Stimulated activated CD8-positive, alpha-beta memory T cell treated with anti-CD3 and anti-CD28 coated beads, Interleukin-12 subunit alpha, Interleukin-12 subunit beta, amount 100 ng/mL, for 24 hours (primary cell): ENCODE data around the gene SYVN1.

Experiments used
- DNase-seq: peaks from one replicate; pipeline ENCODE4 v3.0.0-alpha.2; 2020; ENCODE audit errors: extremely low read depth

SYVN1 gene

GRCh38 chr11:65112546-65113360, 21.6 kb downstream of the SYVN1 start:
- no peak for DNase-seq

- DNase-seq: peak; percentile 83
Measured at GRCh38 chr11:65111744-65112545, 22.4 kb downstream of the SYVN1 start, which contains the start of gene TM7SF2. Gene TM7SF2 (plus strand): TSS chr11:65111872. CDS start chr11:65112016, 144 bp downstream.

- DNase-seq: no peak
Measured at GRCh38 chr11:65111159-65111743, 23.1 kb downstream of the SYVN1 start.

GRCh38 chr11:65110354-65110861, 23.9 kb downstream of the SYVN1 start:
- DNase-seq: peak; percentile 75

DNA sequence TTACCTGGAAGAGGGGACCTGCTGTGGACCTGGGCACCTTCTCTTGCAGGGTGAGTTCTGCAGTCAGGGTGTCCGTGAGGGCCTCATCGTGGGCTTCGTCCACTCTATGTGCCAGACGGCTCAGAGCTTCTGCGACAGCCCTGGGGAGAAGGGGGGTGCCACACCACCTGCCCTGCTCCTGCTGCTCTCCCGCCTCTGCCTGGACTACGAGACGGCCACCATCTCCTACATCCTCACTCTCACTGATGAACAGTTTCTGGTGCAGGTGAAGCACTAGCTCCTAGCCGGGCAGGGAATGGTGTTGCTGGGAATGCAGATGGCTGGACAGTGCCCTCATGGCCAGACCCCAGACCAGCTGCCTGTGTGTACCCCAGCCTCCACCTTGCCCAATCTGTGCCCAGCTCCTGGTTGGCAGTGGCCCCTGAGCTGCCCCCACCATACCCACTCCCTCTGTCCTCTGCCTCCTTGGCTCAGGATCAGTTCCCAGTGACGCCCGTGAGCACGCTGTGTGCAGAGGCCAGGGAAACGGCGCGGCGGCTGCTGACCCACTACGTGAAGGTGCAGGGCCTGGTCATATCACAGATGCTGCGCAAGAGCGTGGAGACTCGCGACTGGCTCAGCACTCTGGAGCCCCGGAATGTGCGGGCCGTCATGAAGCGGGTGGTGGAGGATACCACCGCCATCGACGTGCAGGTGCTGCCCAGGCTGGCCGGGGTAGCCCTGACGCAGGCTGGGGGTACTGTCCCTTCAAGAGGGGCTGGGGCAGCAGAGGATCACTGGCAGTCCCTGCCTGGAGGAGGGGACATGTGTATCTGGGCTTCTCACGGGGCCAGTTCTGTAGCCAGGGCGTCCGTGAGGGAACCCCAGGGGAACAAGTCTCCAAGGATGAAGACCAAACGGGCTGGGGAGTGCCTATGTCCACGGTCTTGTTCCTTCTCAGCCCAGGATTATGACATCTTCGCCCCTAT, 24.8 kb downstream of the SYVN1 start:
- no peak for DNase-seq

GRCh38 chr11:65108469-65109123, 25.7 kb downstream of the SYVN1 start:
- DNase-seq: no peak

DNA sequence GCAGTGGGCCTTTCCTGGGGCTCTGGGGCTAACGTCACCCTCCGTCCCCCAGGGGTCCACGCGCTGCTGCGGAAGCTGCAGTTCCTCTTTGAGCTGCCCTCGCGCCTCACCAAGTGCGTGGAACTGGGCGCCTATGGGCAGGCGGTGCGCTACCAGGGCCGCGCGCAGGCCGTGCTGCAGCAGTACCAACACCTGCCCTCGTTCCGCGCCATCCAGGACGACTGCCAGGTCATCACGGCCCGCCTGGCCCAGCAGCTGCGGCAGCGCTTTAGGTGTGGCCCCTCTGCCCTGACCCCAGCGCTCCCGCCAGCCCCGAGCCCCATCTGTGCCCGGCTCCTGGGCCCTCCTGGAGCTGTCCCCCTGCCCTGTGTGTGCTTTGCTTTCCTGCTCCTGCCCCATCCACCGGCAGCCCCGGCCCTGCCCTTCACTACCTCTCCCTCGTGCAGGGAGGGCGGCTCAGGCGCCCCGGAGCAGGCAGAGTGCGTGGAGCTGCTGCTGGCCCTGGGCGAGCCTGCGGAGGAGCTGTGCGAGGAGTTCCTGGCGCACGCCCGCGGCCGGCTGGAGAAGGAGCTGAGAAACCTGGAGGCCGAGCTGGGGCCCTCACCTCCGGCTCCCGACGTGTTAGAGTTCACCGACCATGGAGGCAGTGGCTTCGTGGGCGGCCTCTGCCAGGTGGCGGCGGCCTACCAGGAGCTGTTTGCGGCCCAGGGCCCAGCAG, 26.4 kb downstream of the SYVN1 start:
- DNase-seq: no peak

DNA sequence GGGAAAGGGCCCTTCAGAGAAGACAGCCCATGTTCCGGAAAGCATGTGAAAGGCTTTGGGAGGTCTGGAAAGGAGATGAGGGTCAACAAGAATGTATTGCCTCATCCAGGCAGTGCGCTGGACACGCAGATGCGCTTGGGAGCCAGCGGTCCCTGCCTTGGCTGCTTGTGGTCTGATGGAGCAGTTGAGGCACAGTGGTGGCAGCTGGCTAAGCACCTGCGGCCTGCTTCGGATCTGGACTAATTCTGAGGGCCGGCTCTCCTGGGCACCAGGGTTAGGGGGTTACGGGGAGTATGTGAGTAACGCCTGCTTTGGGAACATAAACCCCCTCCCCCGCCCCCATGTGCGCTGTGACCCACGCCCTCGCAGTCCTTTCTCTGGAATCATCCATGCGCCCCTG, 27.2 kb downstream of the SYVN1 start:
- no peak for DNase-seq

GRCh38 chr11:65104628-65105027, 29.7 kb downstream of the SYVN1 start:
- DNase-seq: no peak

DNA sequence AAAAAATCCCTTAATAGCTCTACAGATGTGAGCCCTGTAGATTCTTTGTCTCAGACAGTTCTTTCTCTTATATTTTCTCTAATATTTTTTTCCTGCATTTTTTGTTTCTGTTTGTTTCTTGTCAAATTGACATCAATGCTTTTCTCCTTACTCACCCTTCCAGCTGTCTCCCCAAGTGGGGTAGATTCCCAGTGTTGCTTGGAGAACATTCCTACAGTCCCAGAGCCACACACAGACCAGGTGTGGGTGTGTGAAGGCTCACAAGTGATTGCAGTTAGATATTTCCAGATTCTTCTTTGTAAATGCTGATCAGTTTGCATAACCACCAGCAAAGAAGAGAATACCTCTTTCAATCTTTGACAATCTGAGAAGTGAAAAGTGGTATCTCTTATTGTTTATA, 30.8 kb downstream of the SYVN1 start:
- DNase-seq: no peak

- no peak for DNase-seq
Measured at GRCh38 chr11:65102142-65103095, 31.9 kb downstream of the SYVN1 start.

- DNase-seq: no peak
Measured at GRCh38 chr11:65100674-65101350, 33.5 kb downstream of the SYVN1 start.

- no peak for DNase-seq
Measured at GRCh38 chr11:65096926-65097325, 37.4 kb downstream of the SYVN1 start.

- peak; percentile 62 for DNase-seq
Measured at GRCh38 chr11:65095974-65096806, 38.1 kb downstream of the SYVN1 start, which contains the start of gene VPS51. Gene VPS51 (plus strand): TSS chr11:65096214. CDS start chr11:65096251, 37 bp downstream.

GRCh38 chr11:65095427-65095826, 38.9 kb downstream of the SYVN1 start:
- DNase-seq: no peak

DNA sequence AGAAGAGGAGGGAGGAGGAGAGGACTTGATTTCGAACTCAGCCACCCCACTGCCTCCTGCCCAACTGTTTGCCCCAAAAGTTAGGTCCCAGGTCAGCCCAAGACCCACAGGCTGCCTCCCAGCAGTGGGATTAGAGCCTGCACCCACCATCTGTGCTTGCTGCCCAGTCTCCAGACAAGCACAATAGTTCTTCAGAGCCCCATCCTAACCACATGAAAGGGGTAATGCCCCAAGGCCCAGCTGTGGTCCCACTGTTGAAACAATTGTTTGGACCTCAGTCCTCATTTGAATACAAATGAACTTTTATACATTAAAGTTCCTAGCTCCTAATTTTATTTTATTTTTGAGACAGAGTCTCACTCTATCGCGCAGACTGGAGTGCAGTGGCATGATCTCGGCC, 43.7 kb downstream of the SYVN1 start:
- no peak for DNase-seq

GRCh38 chr11:65089621-65090020, 44.7 kb downstream of the SYVN1 start:
- DNase-seq: no peak
